Ishikawa (cell line): ENCODE measurements around the gene CPNE4.

ENCODE experiments used
- CEBPB ChIP-seq: IDR thresholded peaks from 2 replicates; pipeline ENCODE4 v1.6.1; 2012
- CREB1 ChIP-seq: IDR thresholded peaks from 2 replicates; pipeline ENCODE4 v1.6.1; 2012; ENCODE audit warnings: low read depth
- EGR1 ChIP-seq: IDR thresholded peaks from 2 replicates; pipeline ENCODE4 v1.6.1; 2012
- EP300 ChIP-seq: IDR thresholded peaks from 2 replicates; pipeline ENCODE4 v1.6.1; 2012; ENCODE audit warnings: borderline replicate concordance
- FOXM1 ChIP-seq: IDR thresholded peaks from 2 replicates; pipeline ENCODE4 v1.6.1; 2012; ENCODE audit warnings: low read depth, borderline replicate concordance
- NFIC ChIP-seq: IDR thresholded peaks from 2 replicates; pipeline ENCODE4 v1.6.1; 2012
- RAD21 ChIP-seq: IDR thresholded peaks from 2 replicates; pipeline ENCODE4 v1.6.1; 2012; ENCODE audit warnings: low read depth
- REST ChIP-seq: IDR thresholded peaks from 2 replicates; pipeline ENCODE4 v1.6.1; 2012; ENCODE audit warnings: low read depth, mild to moderate bottlenecking
- TAF1 ChIP-seq: IDR thresholded peaks from 2 replicates; pipeline ENCODE4 v1.6.1; 2012; ENCODE audit warnings: low read depth, mild to moderate bottlenecking
- TCF12 ChIP-seq: IDR thresholded peaks from 2 replicates; pipeline ENCODE4 v1.6.1; 2012; ENCODE audit warnings: low read depth
- TEAD4 ChIP-seq: IDR thresholded peaks from 2 replicates; pipeline ENCODE4 v1.6.1; 2012
- USF1 ChIP-seq: IDR thresholded peaks from 2 replicates; pipeline ENCODE4 v1.6.1; 2012
- YY1 ChIP-seq: IDR thresholded peaks from 2 replicates; pipeline ENCODE4 v1.6.1; 2012; ENCODE audit warnings: low read depth
- ZBTB7A ChIP-seq: IDR thresholded peaks from 2 replicates; pipeline ENCODE4 v1.6.1; 2012; ENCODE audit warnings: low read depth
- TF ChIP-seq, protein P1 (sequence below): IDR thresholded peaks from 2 replicates; pipeline ENCODE4 v1.6.1; 2012

Gene CPNE4

DNA sequence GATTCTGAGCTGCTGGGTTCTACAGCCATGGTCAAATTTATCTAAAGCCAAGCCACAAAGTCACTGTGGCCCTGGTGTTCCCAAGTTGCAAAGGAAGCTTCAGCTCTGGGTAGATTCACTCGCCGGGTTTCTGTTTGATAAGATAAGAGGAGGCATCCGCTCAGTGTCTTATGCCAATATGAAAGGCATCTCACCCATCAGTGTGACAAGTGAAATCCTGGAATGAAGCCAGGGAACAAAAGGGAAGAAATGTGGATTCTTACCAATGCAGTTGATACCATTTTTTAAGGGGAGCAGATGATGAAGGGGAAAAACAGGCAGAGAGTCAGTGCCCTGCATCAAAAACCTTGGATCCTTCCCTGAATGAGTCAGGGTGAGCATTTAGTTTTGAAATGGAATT is 2.8 kb upstream of the CPNE4 start:
- TF ChIP-seq TEAD4, result no peak
- TF ChIP-seq, protein P1, sequence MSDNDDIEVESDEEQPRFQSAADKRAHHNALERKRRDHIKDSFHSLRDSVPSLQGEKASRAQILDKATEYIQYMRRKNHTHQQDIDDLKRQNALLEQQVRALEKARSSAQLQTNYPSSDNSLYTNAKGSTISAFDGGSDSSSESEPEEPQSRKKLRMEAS, result no peak
- TF ChIP-seq NFIC, result no peak
- TF ChIP-seq FOXM1, result no peak
- no peak for TF ChIP-seq EP300
- no peak for TF ChIP-seq YY1
- no peak for TF ChIP-seq EGR1
- TF ChIP-seq ZBTB7A, result no peak
- no peak for TF ChIP-seq CEBPB
- TF ChIP-seq REST, result no peak
- TF ChIP-seq USF1, result no peak
- TF ChIP-seq TCF12, result no peak
- no peak for TF ChIP-seq CREB1
- TF ChIP-seq TAF1, result no peak
- no peak for TF ChIP-seq RAD21

- no peak for TF ChIP-seq USF1
- no peak for TF ChIP-seq TAF1
These were observed 2.2 kb upstream of the CPNE4 start for GRCh38 chr3:132037056-132037455.

- no peak for TF ChIP-seq YY1
- TF ChIP-seq FOXM1, result no peak
- TF ChIP-seq RAD21, result no peak
- no peak for TF ChIP-seq TAF1
- no peak for TF ChIP-seq TCF12
These were observed 723 bp downstream of the CPNE4 start for GRCh38 chr3:132034097-132034485.

- TF ChIP-seq TAF1, result no peak
- TF ChIP-seq FOXM1, result no peak
- TF ChIP-seq EGR1, result no peak
- TF ChIP-seq YY1, result no peak
- TF ChIP-seq REST, result no peak
- TF ChIP-seq TEAD4, result no peak
- no peak for TF ChIP-seq TCF12
- no peak for TF ChIP-seq CREB1
- no peak for TF ChIP-seq EP300
- TF ChIP-seq, protein P1, result no peak
- no peak for TF ChIP-seq ZBTB7A
- TF ChIP-seq CEBPB, result no peak
- TF ChIP-seq USF1, result no peak
- TF ChIP-seq NFIC, result no peak
- no peak for TF ChIP-seq RAD21
These were observed 1.3 kb downstream of the CPNE4 start for GRCh38 chr3:132033471-132033870.

DNA sequence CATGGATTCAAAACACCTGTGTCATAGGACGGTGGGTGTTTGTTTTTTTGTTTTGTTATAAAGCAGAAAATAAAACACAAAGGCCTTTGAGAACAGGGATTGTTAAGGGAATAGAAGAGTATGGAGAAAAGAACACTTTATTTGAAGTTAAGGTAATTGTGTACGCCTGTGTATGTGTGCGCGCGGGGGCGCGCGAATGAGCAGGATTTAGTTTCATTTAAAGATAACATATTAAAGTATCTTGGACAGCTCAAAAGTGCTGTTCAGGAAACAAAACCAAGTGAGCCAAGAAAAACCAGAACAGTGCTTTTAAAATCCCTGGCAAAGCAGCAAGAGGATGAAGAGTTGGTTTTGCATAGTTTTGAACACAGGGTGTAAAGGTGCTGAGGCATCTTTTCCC is 1.9 kb downstream of the CPNE4 start:
- TF ChIP-seq ZBTB7A (no peak), REST (no peak), FOXM1 (no peak), CREB1 (no peak), TCF12 (no peak)
